ENCODE results near the gene KCND3. TPM values are rescaled to one million over a fixed set of nuclear protein-coding genes. Genes with fewer than 3 reads are reported as not detected.

Gene KCND3
- total and polyA plus RNA-seq, 2 of the 4 experiments (the other 2 are of a cell fraction) = under 0.01 to 0.03 TPM

DNA sequence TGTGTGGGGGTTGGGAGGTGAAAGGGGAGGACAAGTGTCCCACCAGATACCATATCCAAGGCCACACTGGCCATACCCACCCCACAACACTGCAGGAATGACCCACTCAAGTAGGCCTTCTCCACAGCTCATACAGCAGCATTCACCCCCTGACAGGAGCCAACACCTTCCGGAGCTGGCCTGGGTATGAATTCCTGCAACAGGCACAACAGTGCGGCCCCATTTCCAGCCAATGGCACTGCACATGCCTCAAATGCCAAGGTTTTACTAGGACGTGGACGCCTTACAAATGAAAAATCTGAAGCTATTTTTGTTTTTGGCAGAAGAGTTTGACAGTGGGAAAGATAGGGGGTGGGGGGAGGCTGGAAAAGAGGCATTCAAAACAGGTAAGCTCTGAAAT, 2.0 kb downstream of the KCND3 start:
- Histone ChIP-seq H3K14ac (replicated peaks; ENCODE audit: low read depth, low read length) (no peak overlapping the region), H2AFZ (replicated peaks; ENCODE audit: low read length, poor library complexity) (no peak overlapping the region), H3K79me1 (ENCODE audit: low read depth in 1 of 2, low read length in 2 of 2) (no peaks in the 10 kb centered on the region), H2AK9ac (replicated peaks; ENCODE audit: low read depth, low read length, poor library complexity) (no peak overlapping the region), H4K5ac (ENCODE audit: low read depth, low read length) (no peak overlapping the region), H3K4ac (ENCODE audit: low read depth, low read length) (no peak overlapping the region), H3K9ac (ENCODE audit: low read depth, low read length) (no peak overlapping the region), H3K27me3 (ENCODE audit: control insufficient read depth, insufficient read depth, low read length) (peaks cover 49% of the 10 kb centered on the region), H2BK5ac (ENCODE audit: low read depth, low read length, poor library complexity, severe bottlenecking) (no peak overlapping the region), H3K9me3 (ENCODE audit: control insufficient read depth, insufficient read depth, low read length) (no peaks in the 10 kb centered on the region), H3K56ac (ENCODE audit: extremely low read depth, insufficient read depth, low read length) (no peak overlapping the region), H3K4me3 (ENCODE audit: insufficient read depth, low read depth, low read length) (no peak overlapping the region), H3K27ac (ENCODE audit: insufficient read depth, low read length) (no peak overlapping the region), H4K91ac (ENCODE audit: insufficient read depth, low read depth, low read length) (no peak overlapping the region), H3K36me3 (ENCODE audit: control insufficient read depth, insufficient read depth, low read length) (no peaks in the 10 kb centered on the region), H3K9me1 (ENCODE audit: insufficient read depth, low read length) (peaks cover 4% of the 10 kb centered on the region; the same call in 1 of the 2 replicates), H4K20me1 (ENCODE audit: insufficient read depth, low read length) (no peaks in the 10 kb centered on the region), H2BK20ac (ENCODE audit: low read depth, low read length) (no peak overlapping the region), H4K8ac (ENCODE audit: low read depth in 2 of 2, low read length in 2 of 2) (no peak overlapping the region), H3K18ac (ENCODE audit: low read depth, low read length) (no peak overlapping the region), H3K4me2 (ENCODE audit: low read depth, low read length) (no peak overlapping the region), H3K23ac (ENCODE audit: low read depth, low read length) (no peak overlapping the region), H2BK120ac (ENCODE audit: low read depth, low read length) (no peak overlapping the region), H2AK5ac (ENCODE audit: low read depth, low read length) (no peak overlapping the region), H3K4me1 (ENCODE audit: control insufficient read depth, insufficient read depth, low read length) (no peaks in the 10 kb centered on the region), H2BK15ac (ENCODE audit: low read depth, low read length) (no peak overlapping the region)
- DNase-seq (no peak), ATAC-seq (ENCODE audit: low read depth) (no peak)
- in situ Hi-C loops (cut with MboI; ENCODE audit: low sequenced_read_pairs) = no loop called here
- ChIA-PET POLR2A (ENCODE audit: unreplicated experiment) (no interaction called here), CTCF (no interaction called here)
- intact Hi-C loops (cut with micrococcal nuclease) = no loop called here
- TF ChIP-seq, protein P1, sequence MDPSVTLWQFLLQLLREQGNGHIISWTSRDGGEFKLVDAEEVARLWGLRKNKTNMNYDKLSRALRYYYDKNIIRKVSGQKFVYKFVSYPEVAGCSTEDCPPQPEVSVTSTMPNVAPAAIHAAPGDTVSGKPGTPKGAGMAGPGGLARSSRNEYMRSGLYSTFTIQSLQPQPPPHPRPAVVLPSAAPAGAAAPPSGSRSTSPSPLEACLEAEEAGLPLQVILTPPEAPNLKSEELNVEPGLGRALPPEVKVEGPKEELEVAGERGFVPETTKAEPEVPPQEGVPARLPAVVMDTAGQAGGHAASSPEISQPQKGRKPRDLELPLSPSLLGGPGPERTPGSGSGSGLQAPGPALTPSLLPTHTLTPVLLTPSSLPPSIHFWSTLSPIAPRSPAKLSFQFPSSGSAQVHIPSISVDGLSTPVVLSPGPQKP (IDR thresholded peaks at IDR 0.05; ENCODE audit: borderline replicate concordance, low read depth, low read length) = no peak
- TF ChIP-seq, protein P2, sequence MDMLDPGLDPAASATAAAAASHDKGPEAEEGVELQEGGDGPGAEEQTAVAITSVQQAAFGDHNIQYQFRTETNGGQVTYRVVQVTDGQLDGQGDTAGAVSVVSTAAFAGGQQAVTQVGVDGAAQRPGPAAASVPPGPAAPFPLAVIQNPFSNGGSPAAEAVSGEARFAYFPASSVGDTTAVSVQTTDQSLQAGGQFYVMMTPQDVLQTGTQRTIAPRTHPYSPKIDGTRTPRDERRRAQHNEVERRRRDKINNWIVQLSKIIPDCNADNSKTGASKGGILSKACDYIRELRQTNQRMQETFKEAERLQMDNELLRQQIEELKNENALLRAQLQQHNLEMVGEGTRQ (IDR thresholded peaks at IDR 0.05; ENCODE audit: low read depth, low read length) = no peak
- TF ChIP-seq, protein P3, sequence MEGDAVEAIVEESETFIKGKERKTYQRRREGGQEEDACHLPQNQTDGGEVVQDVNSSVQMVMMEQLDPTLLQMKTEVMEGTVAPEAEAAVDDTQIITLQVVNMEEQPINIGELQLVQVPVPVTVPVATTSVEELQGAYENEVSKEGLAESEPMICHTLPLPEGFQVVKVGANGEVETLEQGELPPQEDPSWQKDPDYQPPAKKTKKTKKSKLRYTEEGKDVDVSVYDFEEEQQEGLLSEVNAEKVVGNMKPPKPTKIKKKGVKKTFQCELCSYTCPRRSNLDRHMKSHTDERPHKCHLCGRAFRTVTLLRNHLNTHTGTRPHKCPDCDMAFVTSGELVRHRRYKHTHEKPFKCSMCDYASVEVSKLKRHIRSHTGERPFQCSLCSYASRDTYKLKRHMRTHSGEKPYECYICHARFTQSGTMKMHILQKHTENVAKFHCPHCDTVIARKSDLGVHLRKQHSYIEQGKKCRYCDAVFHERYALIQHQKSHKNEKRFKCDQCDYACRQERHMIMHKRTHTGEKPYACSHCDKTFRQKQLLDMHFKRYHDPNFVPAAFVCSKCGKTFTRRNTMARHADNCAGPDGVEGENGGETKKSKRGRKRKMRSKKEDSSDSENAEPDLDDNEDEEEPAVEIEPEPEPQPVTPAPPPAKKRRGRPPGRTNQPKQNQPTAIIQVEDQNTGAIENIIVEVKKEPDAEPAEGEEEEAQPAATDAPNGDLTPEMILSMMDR (conservative IDR thresholded peaks at IDR 0.05; ENCODE audit: low read depth, low read length) = no peak
- TF ChIP-seq RAD21 (IDR thresholded peaks at IDR 0.05; ENCODE audit: low read length) (no peak), SMC3 (IDR thresholded peaks at IDR 0.05; ENCODE audit: low read depth, low read length) (no peak), FOS (IDR thresholded peaks at IDR 0.05; ENCODE audit: low read depth, low read length) (no peak), POLR2A (IDR thresholded peaks at IDR 0.05; ENCODE audit: low read depth, low read length) (no peak)
- dilution Hi-C loops (cut with HindIII; ENCODE audit: low sequenced_read_pairs, unreplicated experiment) = no loop called here
- WGBS, 2 experiments (ENCODE audit: extremely low coverage in 2 of 2, insufficient read length in 1 of 2) = 56% methylated on average over 2 of the region's 4 CpGs; no CpG with 5 or more reads in 1 of the 2 experiments
- no TSS peak for BruUV-seq (replicated peaks)

All from IMR-90 (cell line).